ENCODE results near the gene EFCAB6.

DNA sequence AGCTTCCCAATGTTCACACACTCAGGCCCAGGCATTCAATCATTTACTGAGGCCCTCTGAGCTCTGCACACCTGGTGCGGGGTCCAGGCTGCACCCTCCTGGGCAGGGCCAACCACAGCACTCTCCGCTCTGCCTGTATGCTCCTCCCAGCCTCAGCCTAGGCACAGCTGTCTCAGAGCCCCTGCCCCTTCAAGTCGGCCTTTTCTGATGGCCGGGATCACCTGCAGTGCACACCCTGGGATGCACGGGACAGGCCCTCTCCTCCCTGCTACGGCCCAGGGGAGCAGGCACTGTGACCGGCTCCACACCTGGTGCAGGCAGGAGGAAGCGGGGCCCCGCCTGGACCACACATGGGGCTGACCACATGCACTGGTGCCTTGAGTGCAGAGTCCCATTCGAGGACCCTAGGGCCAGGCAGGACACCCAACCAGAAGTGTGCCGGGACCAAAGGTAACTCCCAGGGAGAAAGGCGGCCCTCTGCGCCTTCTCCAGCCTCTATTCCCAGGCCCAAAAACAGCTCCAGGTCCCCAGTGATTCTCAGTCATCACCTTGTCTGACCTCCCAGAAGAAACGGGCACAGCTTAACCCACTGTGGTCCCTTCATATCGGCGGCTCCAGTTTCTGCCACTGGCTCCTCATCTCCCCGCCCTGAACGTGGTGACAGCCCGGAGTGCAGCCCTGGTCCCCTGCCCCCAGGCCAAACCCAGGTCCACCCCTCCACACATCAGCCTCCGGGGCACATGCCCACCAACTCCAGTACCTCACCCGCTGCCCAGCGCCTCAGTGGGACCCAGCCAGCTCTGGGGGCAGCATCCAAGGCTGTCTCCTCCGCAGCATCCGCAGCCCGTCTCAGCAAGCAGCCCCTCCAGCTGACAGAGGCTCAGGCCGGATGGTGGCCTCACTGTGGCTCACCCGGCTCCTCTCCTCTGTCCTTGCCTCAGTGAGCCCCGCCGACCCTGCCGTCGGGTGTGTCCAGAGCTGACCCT lies 32.7 kb upstream of the EFCAB6 start:
- TF ChIP-seq POLR2A (IDR thresholded peaks at IDR 0.05; ENCODE audit: low read depth, low read length) (no peak), TAF1 (IDR thresholded peaks at IDR 0.05; ENCODE audit: low read depth, low read length) (no peak), PAX5 (IDR thresholded peaks at IDR 0.05; ENCODE audit: insufficient read depth, low read length, severe bottlenecking) (no peak), POLR2AphosphoS5 (IDR thresholded peaks at IDR 0.05; ENCODE audit: low read depth, low read length) (no peak)

All from GM12891 (cell line).